Lower leg skin (tissue), 4 donors: ENCODE data around the gene PRCP. TPM values are rescaled to one million over a fixed set of nuclear protein-coding genes. Genes with fewer than 3 reads are reported as not detected.
"Not testable (repeated sequence)": the region's sequence is repeated elsewhere in the genome, so short reads cannot be mapped to it uniquely, and the experiment has no call there.

Source experiments
- DNase-seq, 2 donors: peaks; one replicate each; pipeline ENCODE4 v3.0.0-alpha.2; 2019; ENCODE audit warnings: low spot score in 2 of 2
- H3K4me3 ChIP-seq: fragments of 200-600 bp; sonication (generic); 2 replicates; pipeline ENCODE4 v1.5.1; 2017; ENCODE audit warnings: mild to moderate bottlenecking, low read depth; ENCODE audit not compliant: poor library complexity, severe bottlenecking
- POLR2A ChIP-seq, 2 donors: fragments of 450-650 bp; IDR thresholded peaks; one replicate each; pipeline ENCODE4 v1.6.1; 2016 to 2017; ENCODE audit warnings: antibody characterized with exemption in 2 of 2, mild to moderate bottlenecking in 1 of 2, moderate library complexity in 1 of 2
- WGBS, 2 donors: methylation state at CpG; one replicate each; pipeline ENCODE4 v1.1.5; 2018; 5-methylcytosine and 5-hydroxymethylcytosine counted together
- intact Hi-C: fragments of 100-400 bp; cut with DNase I; formaldehyde crosslinking; loops from one replicate; pipeline ENCODE4 v1.15.0; 2023; ENCODE audit warnings: low total_unique reads
- total RNA-seq, 4 donors: library from RNA; depleted of rRNA; stranded (reverse); fragments of >200 nt; gene quantifications; one replicate each; pipeline ENCODE4 v1.1.0, GENCODE V29; 2016
- TF ChIP-seq, protein P1 (sequence below), 3 donors: fragments of 450-650 bp; IDR thresholded peaks; one replicate each; pipeline ENCODE4 v1.5.1; 2016; ENCODE audit warnings: antibody characterized with exemption in 3 of 3, mild to moderate bottlenecking in 3 of 3, moderate library complexity in 2 of 3

The PRCP gene
- total RNA-seq = 10 to 100 TPM; 31.5 to 56.8 (median 53.8) TPM

DNA sequence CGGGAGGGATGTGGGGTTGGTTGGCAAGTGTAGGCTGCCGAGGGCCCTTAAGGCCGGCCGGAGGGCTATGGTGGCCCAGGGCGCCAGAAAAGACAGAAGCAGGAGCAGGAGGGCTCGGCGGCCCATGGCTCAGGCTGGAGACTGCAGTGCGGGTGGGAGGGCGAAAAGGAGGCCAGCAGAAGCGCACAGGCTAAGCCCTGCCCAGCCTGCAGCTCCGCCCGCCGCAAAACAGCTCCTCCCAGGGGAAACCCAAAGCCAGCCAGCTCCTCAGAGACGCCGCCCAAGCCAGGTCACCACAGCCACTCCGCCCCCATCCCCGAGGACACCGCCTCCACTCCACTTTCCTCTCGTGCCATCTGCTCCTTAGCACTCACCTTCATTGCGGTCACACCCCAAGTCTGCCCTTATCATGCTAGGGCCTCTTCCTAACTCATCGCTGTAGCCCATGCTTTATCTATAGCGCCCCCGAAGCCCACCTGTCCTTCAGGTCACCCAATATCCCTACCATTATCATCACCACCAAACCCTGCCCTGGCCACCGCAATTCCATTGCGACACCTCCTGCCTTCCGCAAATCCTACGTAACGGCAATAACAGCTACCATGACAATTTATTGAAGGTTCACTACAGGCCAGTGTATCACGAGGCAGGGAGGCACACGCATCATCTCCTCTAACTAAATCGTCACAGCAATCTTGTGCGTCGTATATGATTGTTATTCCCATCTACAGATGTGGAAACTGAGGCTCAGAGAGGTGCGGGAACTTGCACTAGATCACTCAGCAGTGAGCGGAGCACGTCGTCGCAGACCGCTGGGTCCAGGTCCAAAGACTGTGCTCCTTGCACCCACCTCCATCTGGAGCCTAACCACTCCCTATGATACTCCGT, at the start of gene PRCP:
Gene PRCP, minus strand, starts transcription at position 154 of the 888 bp plus-strand sequence. Its CDS starts 28 bp downstream, at position 126.
- peak; percentile 95 to 99 for DNase-seq
- intact Hi-C loops = loop anchor here (10.0 kb wide), 1 partner anchor 294 kb away; the partner anchor contains the start of gene ANKRD42
- H3K4me3 ChIP-seq = peak within 1 kb of the TSS; percentile 69
- 0% methylated on average over 40 of the region's 40 CpGs for WGBS, 2 donors
- TF ChIP-seq, protein P1, sequence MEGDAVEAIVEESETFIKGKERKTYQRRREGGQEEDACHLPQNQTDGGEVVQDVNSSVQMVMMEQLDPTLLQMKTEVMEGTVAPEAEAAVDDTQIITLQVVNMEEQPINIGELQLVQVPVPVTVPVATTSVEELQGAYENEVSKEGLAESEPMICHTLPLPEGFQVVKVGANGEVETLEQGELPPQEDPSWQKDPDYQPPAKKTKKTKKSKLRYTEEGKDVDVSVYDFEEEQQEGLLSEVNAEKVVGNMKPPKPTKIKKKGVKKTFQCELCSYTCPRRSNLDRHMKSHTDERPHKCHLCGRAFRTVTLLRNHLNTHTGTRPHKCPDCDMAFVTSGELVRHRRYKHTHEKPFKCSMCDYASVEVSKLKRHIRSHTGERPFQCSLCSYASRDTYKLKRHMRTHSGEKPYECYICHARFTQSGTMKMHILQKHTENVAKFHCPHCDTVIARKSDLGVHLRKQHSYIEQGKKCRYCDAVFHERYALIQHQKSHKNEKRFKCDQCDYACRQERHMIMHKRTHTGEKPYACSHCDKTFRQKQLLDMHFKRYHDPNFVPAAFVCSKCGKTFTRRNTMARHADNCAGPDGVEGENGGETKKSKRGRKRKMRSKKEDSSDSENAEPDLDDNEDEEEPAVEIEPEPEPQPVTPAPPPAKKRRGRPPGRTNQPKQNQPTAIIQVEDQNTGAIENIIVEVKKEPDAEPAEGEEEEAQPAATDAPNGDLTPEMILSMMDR (IDR thresholded peaks at IDR 0.05) = no peak
- TF ChIP-seq POLR2A (IDR thresholded peaks at IDR 0.05) = peak in 1 of 2 donors; percentile 1

DNA sequence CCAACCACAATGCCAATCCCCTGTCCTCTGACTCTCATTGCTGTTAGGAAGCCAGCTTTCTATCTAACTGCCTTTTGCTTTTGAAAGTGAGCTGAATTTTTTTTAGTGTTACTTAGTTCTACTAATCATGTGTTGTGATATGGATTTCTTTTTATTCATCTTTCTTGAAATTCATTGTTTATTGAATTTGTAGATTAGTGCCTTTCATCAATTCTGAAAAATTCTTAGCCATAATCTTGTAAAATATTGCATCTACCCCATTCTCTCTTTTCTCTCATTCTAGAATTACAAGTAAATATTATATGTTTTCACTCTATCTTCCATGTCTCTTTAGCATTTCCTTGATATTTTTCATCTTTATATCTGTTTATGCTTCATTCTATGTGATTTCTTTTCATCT, 49.1 kb upstream of the PRCP start:
- no peak for TF ChIP-seq POLR2A (IDR thresholded peaks at IDR 0.05)
- TF ChIP-seq, protein P1 (IDR thresholded peaks at IDR 0.05) = no peak
- H3K4me3 ChIP-seq = no peak overlapping the region
- intact Hi-C loops = no loop called here

DNA sequence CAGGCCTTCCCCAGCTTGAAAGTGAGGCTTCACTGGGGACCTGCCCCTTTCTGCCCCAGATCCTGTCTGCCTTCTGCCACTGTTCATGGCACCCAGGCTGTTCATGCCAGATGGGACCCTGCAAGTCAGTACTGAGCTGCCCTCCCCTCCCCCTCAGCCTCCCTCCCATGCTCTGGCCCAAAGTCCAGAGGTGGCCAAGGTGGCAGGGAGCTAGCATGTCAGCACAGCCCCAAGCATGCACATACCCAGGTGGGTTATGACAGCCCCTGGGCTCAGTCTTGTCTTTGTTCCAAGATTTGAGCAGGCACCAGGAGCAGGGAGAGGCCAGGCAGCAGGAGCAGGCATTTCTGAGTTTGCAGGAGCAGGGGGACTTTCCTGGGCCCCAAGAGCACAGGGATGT, 45.5 kb upstream of the PRCP start:
- no peak overlapping the region for H3K4me3 ChIP-seq
- no peak for DNase-seq
- intact Hi-C loops = no loop called here
- no peak for TF ChIP-seq POLR2A (IDR thresholded peaks at IDR 0.05)
- TF ChIP-seq, protein P1 (IDR thresholded peaks at IDR 0.05) = no peak

More for the DNA sequence above, 49.1 kb upstream of the PRCP start:
- no peak for DNase-seq

DNA sequence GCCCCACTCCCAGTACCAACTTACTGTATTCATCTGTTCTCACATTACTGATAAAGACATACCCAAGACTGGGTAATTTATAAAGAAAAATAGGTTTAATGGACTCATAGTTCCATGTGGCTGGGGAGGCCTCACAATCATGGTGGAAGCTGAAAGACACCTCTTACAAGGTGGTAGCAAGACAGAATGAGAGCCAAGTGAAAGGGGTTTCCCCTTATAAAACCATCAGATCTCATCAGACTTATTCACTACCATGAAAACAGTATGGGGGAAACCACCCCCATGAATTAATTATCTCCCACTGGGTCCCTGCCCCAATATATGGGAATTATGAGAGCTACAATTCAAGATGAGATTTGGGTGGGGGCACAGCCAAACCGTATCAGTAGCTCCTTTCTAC, 44.8 kb upstream of the PRCP start:
- WGBS, 2 donors = 73 to 74% methylated on average over 1 of the region's 1 CpG
- H3K4me3 ChIP-seq, DNase-seq, intact Hi-C loops: not testable (repeated sequence)

DNA sequence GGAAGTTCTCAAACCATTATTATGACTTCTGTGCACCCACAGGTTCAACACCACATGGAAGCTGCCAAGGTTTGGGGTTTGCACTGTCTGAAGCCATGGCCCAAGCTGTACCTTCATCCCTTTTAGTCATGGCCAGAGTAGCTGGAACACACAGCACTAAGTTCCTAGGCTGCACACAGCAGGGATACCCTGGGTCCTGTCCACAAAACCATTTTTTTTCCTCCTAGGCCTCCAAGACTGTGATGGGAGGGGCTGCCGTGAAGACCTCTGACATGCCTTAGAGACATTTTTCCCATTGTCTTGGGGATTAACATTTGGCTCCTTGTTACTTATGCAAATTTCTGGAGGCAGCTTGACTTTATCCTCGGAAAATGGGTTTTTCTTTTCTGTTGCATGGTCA, 44.0 kb upstream of the PRCP start:
- intact Hi-C loops = no loop called here
- 73 to 74% methylated on average over 2 of the region's 2 CpGs for WGBS, 2 donors
- H3K4me3 ChIP-seq = no peak overlapping the region
- DNase-seq = no peak
- TF ChIP-seq POLR2A (IDR thresholded peaks at IDR 0.05) = no peak
- TF ChIP-seq, protein P1 (IDR thresholded peaks at IDR 0.05) = no peak

DNA sequence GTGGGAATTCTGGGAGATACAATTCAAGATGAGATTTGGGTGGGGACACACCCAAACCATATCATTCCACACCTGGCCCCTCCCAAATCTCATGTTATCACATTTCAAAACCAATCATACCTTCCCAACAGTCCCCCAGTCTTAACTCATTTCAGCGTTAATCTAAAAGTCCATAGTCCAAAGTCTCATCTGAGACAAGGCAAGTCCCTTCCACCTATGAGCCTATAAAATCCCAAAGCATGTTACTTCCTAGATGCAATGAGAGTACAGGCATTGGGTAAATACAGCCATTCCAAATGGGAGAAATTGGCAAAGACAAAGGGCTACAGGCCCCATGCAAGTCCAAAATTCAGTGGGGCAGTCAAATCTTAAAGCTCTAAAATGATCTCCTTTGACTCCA, 43.2 kb upstream of the PRCP start:
- intact Hi-C loops, DNase-seq, H3K4me3 ChIP-seq: not testable (repeated sequence)
- WGBS, 2 donors = 100% methylated on average over 1 of the region's 1 CpG

DNA sequence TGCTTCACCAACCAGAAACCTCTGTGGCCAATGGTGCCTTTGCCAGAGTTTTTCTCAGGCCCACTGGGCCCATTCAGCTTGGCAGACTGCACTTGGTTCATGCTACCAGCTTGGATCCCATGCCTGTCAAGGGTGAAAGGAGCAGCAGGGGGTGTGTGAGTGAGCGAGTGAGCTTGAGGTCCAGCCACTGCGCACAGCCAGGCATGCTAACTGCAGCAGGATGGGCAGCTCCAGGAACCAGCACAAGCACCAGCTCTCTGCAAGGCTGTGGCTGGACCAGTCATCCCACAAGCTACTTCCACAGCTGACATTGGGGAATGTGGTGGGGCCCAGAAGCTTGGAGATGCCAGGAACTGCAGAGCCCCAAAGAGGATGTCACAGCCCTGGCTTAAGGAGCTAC, 42.1 kb upstream of the PRCP start:
- no peak for TF ChIP-seq POLR2A (IDR thresholded peaks at IDR 0.05)
- TF ChIP-seq, protein P1 (IDR thresholded peaks at IDR 0.05) = no peak
- intact Hi-C loops = no loop called here
- no peak for DNase-seq
- WGBS, 2 donors = 94% methylated on average over 2 of the region's 2 CpGs; no CpG with 5 or more reads in 1 of the 2 donors
- H3K4me3 ChIP-seq = no peak overlapping the region
